Left ventricle myocardium superior (tissue), 1 donor: ENCODE measurements around the gene ZNF705A. TPM values are rescaled to one million over a fixed set of nuclear protein-coding genes. Genes with fewer than 3 reads are reported as not detected.
"Not testable (repeated sequence)": the region's sequence is repeated elsewhere in the genome, so short reads cannot be mapped to it uniquely, and the experiment has no call there.

Experiments
- ATAC-seq: fragments of 200-7000 bp; cut with Tn5 transposase; one replicate; pipeline ENCODE4 v1.9.1; 2020; ENCODE audit warnings: mild to moderate bottlenecking, moderate library complexity
- DNase-seq: peaks from one replicate; pipeline ENCODE4 v3.0.0-alpha.2; 2020
- intact Hi-C: fragments of 100-400 bp; cut with micrococcal nuclease; formaldehyde crosslinking; loops from one replicate; pipeline ENCODE4 v1.11.0; 2022
- total RNA-seq: library from RNA; stranded (reverse); fragmentation: NEBNext Ultra II Directional; extraction: Animal tissue kit (Norgen Biotek cat#: 25700); gene quantifications from one replicate; pipeline ENCODE4 v1.2.1, GENCODE V29; 2021
- donor health status: DM: no; HTN: yes; CAD: no; lungs with severe emphysema.

ZNF705A gene
- total RNA-seq, 1 donor from 2014 or later: not detected

DNA sequence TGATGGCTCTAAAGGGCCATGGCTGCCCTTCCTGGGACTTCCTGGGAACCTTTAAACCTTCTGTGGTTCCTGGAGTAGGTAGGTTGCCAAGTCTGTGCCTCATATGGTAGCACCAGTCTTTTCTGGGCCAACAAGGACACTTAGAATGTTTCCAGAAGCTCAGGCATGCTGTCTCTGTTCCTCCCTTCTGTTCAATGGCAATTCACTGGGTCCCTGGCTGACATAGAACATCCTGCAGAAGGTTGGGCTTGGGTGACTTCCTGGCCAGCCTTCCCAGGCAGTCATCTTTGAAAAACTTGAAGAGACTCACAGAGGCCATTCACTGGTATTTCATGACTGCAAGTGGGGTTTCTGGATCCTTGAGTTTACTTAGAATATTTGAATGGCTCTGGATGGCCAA is 24.5 kb downstream of the ZNF705A start:
- intact Hi-C loops, ATAC-seq, DNase-seq: not testable (repeated sequence)

DNA sequence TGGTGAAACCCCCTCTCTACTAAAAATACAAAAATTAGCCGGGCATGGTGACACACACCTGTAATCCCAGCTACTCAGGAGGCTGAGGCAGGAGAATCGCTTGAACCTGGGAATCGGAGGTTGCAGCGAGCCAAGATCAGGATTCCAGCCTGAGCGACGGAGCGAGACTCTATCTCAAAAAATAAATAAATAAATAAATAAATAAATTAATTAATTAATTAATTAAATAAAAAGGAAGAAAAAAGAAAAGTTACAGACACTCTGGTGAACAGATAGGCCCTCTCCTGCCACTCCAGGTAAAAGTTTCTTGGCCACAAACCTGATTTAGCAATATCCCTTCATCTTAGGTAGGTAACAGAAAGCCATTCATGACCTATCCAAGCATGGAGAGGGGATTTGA is 26.1 kb downstream of the ZNF705A start:
- ATAC-seq, intact Hi-C loops, DNase-seq: not testable (repeated sequence)

DNA sequence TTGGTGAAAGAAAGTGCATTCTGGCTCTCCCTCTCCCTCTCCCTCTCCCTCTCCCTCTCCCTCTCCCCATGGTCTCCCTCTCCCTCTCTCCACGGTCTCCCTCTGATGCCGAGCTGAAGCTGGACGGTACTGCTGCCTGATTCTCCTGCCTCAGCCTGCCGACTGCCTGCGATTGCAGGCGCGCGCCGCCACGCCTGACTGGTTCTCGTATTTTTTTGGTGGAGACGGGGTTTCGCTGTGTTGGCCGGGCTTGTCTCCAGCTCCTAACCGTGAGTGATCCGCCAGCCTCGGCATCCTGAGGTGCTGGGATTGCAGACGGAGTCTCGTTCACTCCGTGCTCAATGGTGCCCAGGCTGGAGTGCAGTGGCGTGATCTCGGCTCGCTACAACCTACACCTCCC is 26.5 kb downstream of the ZNF705A start:
- intact Hi-C loops, DNase-seq, ATAC-seq: not testable (repeated sequence)

DNA sequence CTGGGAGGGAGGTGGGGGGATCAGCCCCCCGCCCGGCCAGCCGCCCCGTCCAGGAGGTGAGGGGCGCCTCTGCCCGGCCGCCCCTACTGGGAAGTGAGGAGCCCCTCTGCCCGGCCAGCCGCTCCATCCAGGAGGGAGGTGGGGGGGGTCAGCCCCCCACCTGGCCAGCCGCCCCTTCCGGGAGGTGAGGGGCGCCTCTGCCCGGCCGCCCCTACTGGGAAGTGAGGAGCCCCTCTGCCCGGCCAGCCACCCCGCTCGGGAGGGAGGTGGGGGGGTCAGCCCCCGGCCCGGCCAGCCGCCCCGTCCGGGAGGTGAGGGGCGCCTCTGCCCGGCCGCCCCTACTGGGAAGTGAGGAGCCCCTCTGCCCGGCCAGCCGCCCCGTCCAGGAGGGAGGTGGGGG is 27.4 kb downstream of the ZNF705A start:
- ATAC-seq, intact Hi-C loops, DNase-seq: not testable (repeated sequence)

DNA sequence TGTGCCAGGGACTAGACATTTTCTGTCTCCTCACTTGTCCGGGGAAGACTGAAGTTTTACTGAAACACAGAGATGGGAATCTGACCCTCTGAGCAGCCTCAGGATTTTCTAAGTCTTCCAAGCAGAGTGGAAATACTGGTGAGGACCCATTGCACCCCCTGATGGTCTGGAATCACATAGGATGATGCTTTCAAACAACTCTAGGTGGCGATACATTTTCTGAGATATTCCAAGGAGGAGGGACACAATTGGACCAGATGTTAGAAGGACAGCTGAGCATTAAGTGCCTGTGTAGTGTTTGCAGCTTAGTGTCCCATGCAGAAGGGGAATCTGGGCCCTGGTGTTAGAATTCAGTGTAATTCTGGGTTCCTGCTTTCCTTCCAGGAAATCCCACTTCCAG is 31.3 kb downstream of the ZNF705A start:
- ATAC-seq, intact Hi-C loops, DNase-seq: not testable (repeated sequence)

DNA sequence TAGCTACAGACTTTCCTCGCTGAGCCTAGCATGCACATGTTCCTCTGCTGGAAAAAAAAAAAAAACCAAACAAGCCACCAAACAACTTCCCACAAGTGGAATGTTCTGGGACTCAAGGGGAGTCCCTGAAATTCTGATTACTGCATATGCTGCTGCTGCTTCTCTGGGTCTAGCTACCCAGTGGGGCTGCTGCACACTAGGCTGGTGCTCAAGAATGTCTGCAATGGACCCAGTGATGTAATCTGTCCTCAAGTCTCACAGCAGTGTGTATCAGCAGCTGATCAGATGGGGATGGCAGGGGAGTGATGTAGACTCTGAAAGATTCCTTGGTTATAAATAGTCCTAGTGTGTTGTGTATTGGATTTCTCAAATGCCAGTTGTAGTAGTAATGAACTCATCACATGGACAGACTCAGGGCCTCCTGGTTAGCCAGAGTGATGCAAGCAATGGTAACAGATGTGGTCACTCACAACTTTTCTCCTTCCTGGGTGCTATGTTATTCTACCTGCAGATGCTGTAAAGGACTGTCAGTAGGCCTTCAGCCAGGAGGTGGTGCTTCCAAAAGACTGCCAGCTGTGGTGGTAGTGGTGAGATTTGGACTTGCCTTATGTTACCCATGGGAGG is 41.0 kb downstream of the ZNF705A start:
- intact Hi-C loops, ATAC-seq, DNase-seq: not testable (repeated sequence)

DNA sequence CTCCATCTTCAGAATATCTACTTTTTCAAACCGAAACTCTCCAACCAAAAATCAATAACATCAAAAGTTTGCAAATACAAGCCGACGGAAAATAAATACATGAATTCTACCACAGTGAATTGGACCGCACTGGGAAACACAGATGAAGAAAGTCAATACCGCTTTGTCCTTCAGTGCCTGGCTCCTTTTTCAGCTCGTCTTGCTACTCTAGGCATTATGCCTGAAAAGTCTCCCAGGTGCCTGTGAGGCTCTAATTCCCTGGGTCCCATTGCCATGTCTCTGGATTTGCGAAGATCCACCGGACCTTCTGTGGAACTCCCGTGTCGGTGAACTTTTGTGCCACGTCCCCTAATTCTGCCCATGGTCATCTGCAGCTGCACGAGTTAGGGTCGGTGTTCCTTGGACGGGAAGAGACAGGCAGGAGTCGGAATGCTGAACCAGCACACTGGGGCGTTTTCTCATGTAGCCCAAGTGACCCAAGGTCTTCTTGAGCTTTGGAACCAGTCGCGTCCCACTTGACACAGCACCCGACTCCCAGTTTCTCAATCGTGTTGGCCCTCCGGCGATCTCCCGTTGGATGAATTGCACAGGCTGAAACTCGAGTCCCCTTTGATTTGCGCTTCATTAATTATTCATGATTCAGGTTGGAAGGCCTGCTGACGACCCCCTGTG is 62.0 kb downstream of the ZNF705A start:
- intact Hi-C loops, DNase-seq, ATAC-seq: not testable (repeated sequence)

DNA sequence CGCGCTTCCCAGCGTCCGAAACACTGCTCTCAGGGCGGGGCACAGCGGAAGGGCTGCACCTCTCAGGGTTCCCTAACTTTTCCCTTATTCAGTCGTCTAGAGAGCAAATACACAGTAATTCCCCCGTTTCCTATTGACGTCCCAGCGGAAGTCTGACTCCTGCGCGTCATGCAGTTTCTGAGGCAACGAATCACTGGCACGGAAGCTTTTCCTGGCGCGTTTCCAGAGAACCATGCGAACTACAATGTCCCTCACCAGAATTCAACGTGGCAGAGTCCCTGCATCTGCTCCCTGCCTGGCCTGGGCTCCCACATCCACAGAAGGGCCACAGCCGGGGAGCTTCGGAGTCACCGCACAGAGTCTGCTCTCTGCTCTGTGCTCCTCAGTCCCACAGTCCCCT is 64.6 kb downstream of the ZNF705A start:
- ATAC-seq, DNase-seq: not testable (repeated sequence)

DNA sequence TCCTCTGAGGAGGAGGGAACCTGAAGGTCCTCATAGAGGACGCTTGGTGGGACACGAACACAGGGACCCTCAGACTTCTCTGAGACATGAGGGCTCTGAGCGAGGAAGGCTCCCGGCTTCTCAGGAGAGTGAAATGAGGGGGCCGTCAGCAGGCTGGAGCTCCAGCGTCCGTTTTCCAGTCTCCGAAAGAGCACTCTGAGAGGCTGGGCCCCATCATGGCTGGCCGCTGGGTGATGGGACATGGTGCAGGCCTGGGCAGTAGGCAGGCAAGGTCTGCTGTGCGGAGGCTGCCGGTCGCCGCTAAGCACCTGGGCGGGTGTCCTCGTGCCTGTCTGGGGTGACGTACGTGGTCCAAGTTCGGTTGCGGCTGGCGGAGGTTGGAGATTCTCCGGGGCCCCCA is 65.0 kb downstream of the ZNF705A start:
- ATAC-seq, intact Hi-C loops: not testable (repeated sequence)

More for the DNA sequence above, 64.6 kb downstream of the ZNF705A start:
- intact Hi-C loops: not testable (repeated sequence)

DNA sequence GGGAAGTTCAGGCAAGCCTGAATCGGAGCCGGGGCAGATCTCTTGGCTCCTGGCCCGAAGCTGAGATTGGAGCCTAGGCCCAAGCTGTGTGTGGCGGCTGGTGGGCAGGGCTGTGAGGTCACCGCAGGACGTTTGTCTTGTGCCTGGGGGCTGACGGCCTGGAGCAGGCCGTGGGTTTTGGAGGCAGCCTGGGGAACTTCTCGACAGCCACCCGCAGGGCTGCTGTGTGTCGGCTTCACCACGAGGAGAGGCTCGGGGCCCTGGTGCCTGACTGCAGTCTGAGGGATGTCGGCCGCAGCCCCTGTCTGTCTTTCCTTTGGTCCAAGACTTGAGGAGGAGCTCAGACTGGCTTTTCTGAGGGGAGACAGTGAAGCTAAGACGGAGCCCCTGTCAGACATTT is 65.5 kb downstream of the ZNF705A start:
- intact Hi-C loops, DNase-seq, ATAC-seq: not testable (repeated sequence)

More for the DNA sequence above, 65.0 kb downstream of the ZNF705A start:
- DNase-seq: not testable (repeated sequence)

DNA sequence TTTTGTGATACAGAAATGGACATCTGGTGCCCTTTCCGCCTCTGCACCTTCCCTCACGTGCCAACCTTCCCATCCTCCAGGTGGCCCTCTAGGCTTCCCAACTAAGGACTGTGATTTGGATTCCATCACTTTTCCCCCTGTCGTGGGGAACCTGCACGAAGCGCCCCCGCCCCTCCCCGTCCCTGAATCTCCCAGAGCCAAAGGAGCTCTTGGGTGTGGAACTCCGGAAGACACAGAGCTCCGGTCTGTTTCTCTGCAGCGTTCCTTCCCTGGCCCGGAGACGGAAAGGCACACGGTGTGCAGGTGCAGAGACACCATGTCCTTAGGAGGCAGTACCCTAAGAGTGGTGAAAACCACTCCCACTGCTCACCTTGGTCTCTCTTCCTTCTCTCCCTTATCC is 66.8 kb downstream of the ZNF705A start:
- intact Hi-C loops, DNase-seq, ATAC-seq: not testable (repeated sequence)

DNA sequence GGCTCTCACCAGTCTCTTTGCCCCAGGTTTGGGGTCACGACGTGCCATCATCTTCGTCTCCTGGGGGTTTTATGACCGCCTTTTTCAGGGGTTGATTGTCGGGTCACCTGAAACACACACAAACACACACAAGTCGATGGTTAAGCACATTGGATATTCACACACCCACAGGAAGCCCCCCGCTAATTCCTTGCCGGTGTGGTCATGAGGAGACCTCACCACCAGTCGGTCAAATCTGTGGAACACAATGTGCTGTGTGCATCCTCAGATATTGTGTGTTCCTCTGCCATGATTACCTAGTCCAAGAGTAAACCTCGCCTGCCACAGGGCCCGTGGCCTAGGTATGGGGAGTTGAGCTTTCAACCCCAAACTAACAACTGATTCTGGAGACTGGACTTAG is 68.0 kb downstream of the ZNF705A start:
- intact Hi-C loops, DNase-seq, ATAC-seq: not testable (repeated sequence)

DNA sequence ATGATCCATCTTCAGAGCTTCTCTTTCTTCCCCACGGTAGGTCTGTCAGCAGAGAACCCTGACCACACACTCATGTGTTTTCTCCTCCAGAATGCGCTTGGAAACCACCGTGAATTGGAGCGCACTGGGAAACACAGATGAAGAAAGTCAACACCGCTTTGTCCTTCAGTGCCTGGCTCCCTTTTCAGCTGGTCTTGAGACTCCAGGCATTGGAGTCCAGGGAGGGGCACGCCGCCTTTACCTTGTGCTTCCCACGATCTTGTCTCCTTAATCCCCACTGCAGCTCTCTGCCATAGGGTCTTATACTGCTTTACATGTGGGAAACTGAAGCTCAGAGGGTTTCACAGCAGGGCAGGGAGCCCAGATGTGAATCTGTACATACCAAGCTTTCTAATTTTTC is 69.5 kb downstream of the ZNF705A start:
- no peak for DNase-seq
- no peak for ATAC-seq
- intact Hi-C loops: no loop called here

DNA sequence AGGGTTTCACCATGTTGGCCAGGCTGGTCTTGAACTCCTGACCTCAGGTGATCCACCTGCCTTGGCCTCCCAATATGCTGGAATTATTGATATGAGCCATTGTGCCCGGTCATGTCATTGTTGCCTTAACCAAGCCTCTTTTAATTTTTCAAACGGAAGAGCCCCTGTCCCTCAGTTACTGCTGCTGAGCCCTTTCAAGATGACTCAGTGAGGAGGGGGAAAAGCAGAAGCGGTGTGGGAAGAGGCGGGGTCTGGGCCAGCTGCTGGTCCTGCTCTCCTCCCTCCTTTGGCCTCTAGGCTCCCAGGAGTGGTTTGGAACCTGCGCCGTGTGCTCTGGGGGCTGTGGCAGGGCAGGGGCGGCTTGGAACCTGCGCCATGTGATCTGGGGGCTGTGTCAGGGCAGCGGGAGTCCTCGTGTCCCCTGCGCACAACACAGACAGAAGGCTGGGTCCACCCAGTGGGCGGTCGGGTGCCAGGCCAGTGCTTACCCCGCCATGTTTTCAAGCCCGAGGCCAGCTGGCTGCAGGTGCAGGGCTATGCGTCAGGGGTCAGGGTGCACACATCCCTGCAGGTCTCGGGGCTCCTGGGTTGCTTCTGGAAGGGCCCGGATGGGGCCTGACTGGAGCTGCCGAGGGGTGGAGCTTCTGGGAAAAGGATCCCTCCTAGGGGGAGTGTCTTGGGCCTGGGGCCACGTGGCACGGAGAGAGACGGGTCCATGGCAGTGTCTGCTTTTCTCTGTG is 70.3 kb downstream of the ZNF705A start, which contains the start of gene FAM90A1:
TSS of gene FAM90A1 (minus strand) at position 627 of the 740 bp plus-strand sequence. CDS start 2,786 bp downstream, outside the sequence.
- DNase-seq, ATAC-seq, intact Hi-C loops: not testable (repeated sequence)

DNA sequence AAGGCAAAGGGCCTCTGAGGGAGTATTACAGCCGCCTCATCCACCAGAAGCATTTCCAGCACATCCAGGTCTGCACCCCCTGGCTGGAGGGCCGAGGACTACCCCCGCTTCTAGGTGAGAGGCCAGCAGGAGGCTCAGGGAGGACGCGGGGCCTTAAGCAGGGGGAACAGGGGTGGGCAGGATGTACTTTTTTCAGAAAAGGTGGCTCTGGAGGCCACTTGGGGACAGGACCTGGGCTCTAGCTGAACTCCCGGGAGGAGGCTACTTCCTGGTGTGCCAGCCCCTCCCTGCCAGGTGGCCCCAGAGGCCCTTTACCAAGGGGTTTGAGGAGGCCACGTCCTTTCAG is 70.9 kb downstream of the ZNF705A start:
- intact Hi-C loops, DNase-seq, ATAC-seq: not testable (repeated sequence)

DNA sequence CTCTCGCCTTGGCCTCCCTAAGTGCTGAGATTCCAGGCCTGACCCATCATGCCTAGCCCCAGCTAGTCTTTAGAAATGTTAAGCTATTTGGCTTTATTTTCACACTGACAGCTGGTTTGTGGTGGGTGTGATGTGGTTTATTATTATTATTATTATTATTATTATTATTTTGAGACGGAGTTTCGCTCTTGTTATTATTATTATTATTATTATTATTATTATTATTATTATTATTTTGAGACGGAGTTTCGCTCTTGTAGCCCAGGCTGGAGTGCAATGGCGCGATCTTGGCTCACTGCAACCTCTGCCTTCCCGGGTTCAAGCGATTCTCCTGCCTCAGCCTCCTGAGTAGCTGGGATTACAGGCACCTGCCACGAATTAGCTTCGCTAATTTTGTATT is 71.8 kb downstream of the ZNF705A start:
- ATAC-seq, intact Hi-C loops, DNase-seq: not testable (repeated sequence)

DNA sequence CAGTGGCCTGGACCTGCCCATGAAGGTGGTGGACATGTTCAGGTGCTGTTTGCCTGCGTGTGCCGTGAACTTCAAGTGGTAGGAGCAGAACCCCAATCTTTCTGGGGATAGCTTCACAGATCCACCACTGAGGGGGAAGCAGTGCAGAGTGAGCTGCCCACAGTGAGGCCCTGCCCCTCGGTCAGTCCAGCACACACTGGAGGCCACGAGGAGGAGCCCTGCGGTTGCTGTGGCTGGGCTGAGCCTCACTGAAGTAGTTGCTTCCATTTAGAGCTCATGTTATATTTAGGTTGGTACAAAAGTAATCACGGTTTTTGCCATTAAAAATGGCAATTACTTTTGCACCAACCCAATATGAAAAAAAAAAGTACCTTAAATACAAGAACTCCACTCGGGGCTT is 72.7 kb downstream of the ZNF705A start:
- intact Hi-C loops, ATAC-seq, DNase-seq: not testable (repeated sequence)
